Measurements from ENCODE around the gene CAPZA1. TPM values are rescaled to one million over a fixed set of nuclear protein-coding genes. Genes with fewer than 3 reads are reported as not detected.
A peak's percentile ranks its signal among the peaks of the same experiment; 100 is the strongest.
"Not testable (repeated sequence)": the region's sequence is repeated elsewhere in the genome, so short reads cannot be mapped to it uniquely, and the experiment has no call there.

CAPZA1 gene
- polyA plus RNA-seq (ENCODE audit: insufficient read length) = 151 TPM
- long read RNA-seq, donor 1, transcript CAPZA1-201 (10 exons, 3,020 nt) = major isoform, 49 of 58 reads
- long read RNA-seq, donor 1, partial matches to known transcripts = 7 of 58 reads
- long read RNA-seq, donor 1, other reads (novel, unspliced or antisense) = 0 of 58 reads
- long read RNA-seq, donor 2, transcript CAPZA1-201 (10 exons, 3,020 nt) = major isoform, 39 of 125 reads
- long read RNA-seq, donor 2, partial matches to known transcripts = 81 of 125 reads
- long read RNA-seq, donor 2, other reads (novel, unspliced or antisense) = 0 of 125 reads
- long read RNA-seq, donor 3, transcript CAPZA1-201 (10 exons, 3,020 nt) = major isoform, 37 of 141 reads
- long read RNA-seq, donor 3, transcript CAPZA1-205 (3 exons, 739 nt) = minor isoform, 5 of 141 reads
- long read RNA-seq, donor 3, partial matches to known transcripts = 99 of 141 reads
- long read RNA-seq, donor 3, other reads (novel, unspliced or antisense) = 0 of 141 reads
- long read RNA-seq, donor 4, partial matches to known transcripts = 37 of 37 reads
- long read RNA-seq, donor 4, other reads (novel, unspliced or antisense) = 0 of 37 reads
- long read RNA-seq, donor 5, transcript CAPZA1-201 (10 exons, 3,020 nt) = major isoform, 50 of 259 reads
- long read RNA-seq, donor 5, partial matches to known transcripts = 206 of 259 reads
- long read RNA-seq, donor 5, other reads (novel, unspliced or antisense) = 0 of 259 reads
- long read RNA-seq, donor 6, transcript CAPZA1-201 (10 exons, 3,020 nt) = major isoform, 44 of 54 reads
- long read RNA-seq, donor 6, partial matches to known transcripts = 5 of 54 reads
- long read RNA-seq, donor 6, other reads (novel, unspliced or antisense) = 0 of 54 reads
- long read RNA-seq, donor 7, transcript CAPZA1-205 (3 exons, 739 nt) = minor isoform, 5 of 178 reads
- long read RNA-seq, donor 7, transcript CAPZA1-201 (10 exons, 3,020 nt) = major isoform, 59 of 178 reads
- long read RNA-seq, donor 7, partial matches to known transcripts = 112 of 178 reads
- long read RNA-seq, donor 7, other reads (novel, unspliced or antisense) = 0 of 178 reads
- long read RNA-seq, donor 8, transcript CAPZA1-201 (10 exons, 3,020 nt) = major isoform, 29 of 51 reads
- long read RNA-seq, donor 8, partial matches to known transcripts = 22 of 51 reads
- long read RNA-seq, donor 8, other reads (novel, unspliced or antisense) = 0 of 51 reads

GRCh38 chr1:112619518-112620376 is at the start of gene CAPZA1:
Gene CAPZA1, plus strand, starts transcription at chr1:112619832. Its CDS starts 13 bp downstream, at chr1:112619845.
- DNase-seq = peak; percentile 90

- no peak for DNase-seq
Measured at GRCh38 chr1:112575154-112575804, 44.4 kb upstream of the CAPZA1 start.

GRCh38 chr1:112576240-112576639 is 43.4 kb upstream of the CAPZA1 start:
- no peak for DNase-seq

GRCh38 chr1:112579801-112580510 is 39.7 kb upstream of the CAPZA1 start:
- no peak for DNase-seq

- no peak for DNase-seq
Measured at GRCh38 chr1:112581586-112582192, 37.9 kb upstream of the CAPZA1 start.

- DNase-seq = no peak
Measured at GRCh38 chr1:112583366-112583765, 36.3 kb upstream of the CAPZA1 start.

GRCh38 chr1:112589766-112590165 is 29.9 kb upstream of the CAPZA1 start:
- no peak for DNase-seq

GRCh38 chr1:112594208-112594876 is 25.3 kb upstream of the CAPZA1 start:
- no peak for DNase-seq

- DNase-seq = no peak
Measured at GRCh38 chr1:112599477-112599876, 20.2 kb upstream of the CAPZA1 start.

- DNase-seq = no peak
Measured at GRCh38 chr1:112603012-112603411, 16.6 kb upstream of the CAPZA1 start.

GRCh38 chr1:112603541-112603940 is 16.1 kb upstream of the CAPZA1 start:
- no peak for DNase-seq

- no peak for DNase-seq
Measured at GRCh38 chr1:112605633-112606327, 13.9 kb upstream of the CAPZA1 start.

GRCh38 chr1:112614460-112615065 is 5.1 kb upstream of the CAPZA1 start:
- no peak for DNase-seq

GRCh38 chr1:112618114-112618720 is 1.4 kb upstream of the CAPZA1 start:
- peak; percentile 14 for DNase-seq

- peak; percentile 69 for DNase-seq
Measured at GRCh38 chr1:112618721-112619517, 713 bp upstream of the CAPZA1 start, which contains the start of gene ST7L. Gene ST7L, minus strand, starts transcription at chr1:112619141. Its CDS starts 28 bp downstream, at chr1:112619113.

- no peak for DNase-seq
Measured at GRCh38 chr1:112620377-112620695, 704 bp downstream of the CAPZA1 start.

GRCh38 chr1:112624493-112624892 is 4.9 kb downstream of the CAPZA1 start:
- DNase-seq = not testable (repeated sequence)
